GM12801 (cell line): Measurements from ENCODE around the gene SYNGR3.

Experiments
- TF ChIP-seq, protein P1 (sequence below): IDR thresholded peaks from one replicate; pipeline ENCODE4 v1.5.1; 2011; ENCODE audit warnings: control low read depth; ENCODE audit not compliant: insufficient read length; ENCODE audit errors: extremely low read depth

SYNGR3 gene

DNA sequence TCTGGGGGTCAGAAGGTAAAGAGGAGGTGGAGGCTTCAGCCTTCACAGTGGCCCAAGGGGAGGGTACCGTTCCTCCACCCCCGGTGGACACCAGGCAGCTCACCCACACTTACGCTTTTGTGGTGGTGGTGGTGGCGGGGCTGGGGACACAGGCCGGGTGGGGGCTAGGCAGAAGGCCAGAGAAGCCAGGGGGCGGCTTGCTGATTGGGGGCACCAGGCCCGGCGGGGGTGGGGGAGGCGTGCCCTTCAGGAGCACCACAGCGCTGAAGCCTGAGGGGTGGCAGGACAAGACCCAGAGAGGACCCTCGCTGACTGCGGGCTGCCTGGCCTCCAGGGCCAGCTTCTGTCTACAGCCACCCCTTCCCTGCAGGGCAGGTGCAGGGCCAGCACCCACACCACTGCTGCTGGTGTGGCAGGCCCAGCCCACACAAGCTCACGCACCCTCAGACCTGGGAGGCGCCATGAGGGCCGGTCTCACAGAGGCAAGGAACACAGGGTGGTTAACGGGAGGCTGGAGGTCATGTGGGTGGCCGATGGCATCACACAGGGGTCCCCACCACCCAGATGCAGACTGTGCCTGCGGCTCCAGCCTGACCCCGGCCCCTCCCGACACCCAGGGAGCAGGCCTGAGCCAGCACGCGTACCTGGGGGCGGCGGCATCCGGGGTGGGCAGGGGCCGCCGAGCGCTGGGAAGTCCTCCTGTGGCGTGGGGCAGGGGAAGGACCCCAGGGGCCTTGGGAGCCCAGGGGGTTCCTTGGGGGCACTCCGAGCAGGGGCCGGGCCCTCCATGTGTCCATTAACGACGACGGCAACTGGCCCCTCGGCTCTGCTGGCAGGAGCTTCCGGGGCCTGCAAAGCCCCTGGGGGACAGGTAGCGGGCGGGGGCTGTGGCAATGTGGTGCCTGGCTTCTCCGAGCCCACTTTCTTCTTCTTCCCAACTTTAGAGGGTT, 9.4 kb downstream of the SYNGR3 start:
- TF ChIP-seq, protein P1, sequence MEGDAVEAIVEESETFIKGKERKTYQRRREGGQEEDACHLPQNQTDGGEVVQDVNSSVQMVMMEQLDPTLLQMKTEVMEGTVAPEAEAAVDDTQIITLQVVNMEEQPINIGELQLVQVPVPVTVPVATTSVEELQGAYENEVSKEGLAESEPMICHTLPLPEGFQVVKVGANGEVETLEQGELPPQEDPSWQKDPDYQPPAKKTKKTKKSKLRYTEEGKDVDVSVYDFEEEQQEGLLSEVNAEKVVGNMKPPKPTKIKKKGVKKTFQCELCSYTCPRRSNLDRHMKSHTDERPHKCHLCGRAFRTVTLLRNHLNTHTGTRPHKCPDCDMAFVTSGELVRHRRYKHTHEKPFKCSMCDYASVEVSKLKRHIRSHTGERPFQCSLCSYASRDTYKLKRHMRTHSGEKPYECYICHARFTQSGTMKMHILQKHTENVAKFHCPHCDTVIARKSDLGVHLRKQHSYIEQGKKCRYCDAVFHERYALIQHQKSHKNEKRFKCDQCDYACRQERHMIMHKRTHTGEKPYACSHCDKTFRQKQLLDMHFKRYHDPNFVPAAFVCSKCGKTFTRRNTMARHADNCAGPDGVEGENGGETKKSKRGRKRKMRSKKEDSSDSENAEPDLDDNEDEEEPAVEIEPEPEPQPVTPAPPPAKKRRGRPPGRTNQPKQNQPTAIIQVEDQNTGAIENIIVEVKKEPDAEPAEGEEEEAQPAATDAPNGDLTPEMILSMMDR, result no peak

DNA sequence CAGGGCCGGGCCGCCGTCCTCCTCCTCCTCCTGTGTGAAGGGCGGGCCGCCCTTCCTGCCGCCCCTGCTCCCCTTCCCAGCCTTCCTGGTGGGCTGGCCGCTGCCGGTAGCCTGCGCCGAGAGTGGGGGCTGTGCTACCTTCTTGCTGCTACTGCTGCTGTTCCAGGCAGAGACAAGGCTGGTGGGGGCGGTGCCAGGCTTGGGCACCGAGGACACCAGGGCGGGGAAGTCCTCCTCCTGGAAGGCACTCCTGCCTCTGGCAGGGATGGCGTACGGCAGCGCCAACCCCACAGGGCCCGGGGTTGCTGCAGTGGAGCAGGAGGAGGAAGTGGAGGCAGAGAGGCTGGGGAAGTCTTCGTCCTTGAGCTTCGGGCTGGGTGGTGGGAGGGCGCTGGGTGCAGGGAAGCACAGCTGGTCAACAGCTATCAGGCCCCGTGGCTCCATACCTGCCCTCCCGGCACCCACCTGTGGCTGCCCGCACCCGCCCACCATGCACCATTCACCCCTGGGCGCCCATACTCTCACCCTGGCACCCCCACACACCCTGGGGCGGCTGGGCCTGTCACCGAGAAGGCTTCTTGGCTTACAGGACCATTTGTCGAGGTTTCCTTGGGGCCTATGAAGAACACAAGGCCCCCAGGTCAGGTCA, 10.2 kb downstream of the SYNGR3 start:
- TF ChIP-seq, protein P1, result no peak

DNA sequence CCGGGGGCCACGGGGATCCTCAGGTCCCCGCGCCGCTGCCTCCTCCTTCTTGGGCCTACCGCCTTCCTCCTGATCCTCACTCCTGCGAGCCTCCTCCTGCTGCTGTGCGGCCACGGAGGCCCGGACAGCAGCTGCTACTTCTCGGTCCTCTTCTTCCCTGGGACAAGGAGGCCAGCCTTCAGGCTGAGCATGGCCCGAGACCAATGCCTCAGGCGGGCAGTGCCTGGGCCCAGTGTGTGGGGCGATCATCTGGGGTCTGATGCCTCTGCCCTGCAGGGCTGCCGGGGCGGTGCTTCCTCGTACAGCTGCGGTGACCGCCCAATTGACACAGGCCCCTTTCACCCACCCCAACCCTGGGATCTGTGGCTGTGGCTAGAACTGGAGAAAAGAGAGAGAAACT, 11.3 kb downstream of the SYNGR3 start:
- TF ChIP-seq, protein P1, result no peak

DNA sequence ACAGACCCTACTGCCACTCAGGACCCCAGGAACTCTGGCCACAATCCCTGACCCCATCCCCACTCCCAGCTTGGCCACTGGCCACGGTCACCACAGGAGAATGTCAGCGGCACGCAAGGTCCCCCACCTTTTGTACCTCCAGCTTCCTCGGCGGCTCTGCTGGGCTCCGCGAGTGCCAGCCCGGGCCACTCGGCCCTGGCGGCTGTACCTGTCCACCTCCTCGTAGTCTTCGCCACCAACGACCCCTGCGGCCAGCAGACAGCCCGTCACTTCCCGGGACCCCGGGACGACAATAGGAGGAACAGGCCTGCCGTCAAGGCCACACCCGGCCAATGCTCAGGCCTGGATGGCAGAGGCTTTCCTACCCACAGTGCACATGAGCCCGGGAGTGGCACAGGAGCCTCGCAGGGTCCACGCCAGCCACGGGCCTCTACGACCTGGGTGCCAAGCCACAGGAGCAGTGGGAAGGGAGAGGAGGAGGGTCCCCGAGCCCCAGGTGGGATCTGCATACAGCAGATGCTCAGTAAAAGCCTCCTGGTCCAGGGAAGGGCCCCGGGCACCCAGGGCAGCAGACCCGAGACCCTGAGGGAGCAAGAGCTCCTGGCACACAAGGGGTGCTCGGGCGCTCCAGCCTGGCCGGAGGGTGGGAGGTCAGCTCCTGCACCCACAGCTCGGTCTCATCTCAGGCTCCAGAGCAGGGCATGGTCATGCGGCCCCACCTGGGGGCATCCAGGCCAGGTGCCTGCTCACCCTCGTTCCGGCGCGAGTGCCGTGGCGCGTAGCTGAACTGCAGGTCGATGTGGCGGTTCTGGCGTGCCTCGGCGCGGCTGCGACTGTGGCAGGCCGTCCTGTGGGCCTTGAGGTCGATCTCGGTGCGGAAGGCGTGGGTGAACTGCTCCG, 11.9 kb downstream of the SYNGR3 start:
- TF ChIP-seq, protein P1, result no peak

DNA sequence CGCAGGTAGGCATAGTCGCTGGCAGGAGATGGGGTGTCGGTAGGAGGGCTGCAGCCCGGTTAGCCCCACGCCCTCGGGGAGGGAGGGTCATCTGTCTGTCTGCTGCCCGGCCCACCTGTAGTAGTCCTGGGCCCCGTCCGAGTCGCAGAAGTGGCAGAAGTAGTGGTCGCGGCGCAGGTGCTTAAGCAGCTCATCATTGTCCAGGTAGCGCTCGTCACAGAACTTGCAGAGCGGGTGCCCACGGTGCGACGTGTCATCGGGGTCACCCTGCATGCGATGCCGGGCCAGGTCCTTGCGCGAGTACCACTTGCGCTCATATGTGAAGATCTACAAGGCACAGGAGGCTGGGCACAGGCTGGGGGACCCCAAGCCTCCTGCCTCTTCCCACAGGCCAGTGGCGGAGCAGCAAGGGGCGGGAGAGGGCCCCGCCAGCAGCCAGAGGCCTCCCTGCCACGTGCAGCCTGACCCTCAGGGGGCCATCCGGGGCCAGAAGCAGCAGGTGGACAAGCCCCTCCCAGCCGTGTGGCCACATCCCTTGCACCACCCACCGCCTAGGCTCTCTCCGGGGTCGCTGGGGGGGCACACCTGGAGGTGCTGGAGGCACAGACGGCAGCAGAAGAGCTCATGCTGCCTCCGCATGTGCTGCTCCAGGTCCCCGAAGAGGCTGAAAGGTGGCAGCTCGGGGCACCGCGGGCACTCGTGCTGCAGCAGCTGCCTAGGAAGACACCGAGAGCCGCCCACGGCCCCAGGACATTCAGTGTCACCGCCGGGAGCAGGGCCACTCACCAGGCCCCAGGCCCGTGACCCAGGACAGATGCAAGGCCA, 12.8 kb downstream of the SYNGR3 start:
- TF ChIP-seq, protein P1, result no peak

DNA sequence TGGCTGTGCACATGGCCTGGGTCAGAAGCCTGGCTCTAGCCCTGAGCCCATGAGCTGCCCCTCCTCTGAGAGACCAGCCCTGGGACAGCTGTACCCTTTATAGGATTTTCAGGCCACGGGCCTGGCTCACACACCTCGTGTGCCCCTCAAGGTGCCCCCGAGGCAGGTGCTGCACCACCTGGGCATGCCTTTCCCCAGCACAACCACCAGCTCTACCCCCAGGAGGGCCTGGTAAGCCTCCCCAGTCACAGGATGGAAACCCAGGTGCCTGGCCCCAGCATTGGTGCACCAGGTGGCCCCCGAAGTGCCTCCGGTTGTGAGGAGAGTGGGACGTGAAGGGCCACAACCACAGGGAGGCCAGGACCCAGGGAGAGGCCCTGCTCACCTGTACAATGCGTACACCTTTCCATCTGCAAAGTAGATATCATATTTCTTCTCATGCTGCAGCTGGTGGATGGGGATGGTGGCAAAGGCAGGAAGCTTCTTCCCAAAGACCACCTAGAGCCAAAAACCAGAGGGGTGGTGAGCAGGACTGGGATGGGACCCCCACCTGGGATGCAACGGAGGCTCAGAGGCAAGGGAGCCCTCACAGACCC, 13.6 kb downstream of the SYNGR3 start:
- TF ChIP-seq, protein P1, result no peak
